HL-60 (cell line): ENCODE data around the gene TK2.

Source experiments
- CTCF ChIP-seq: IDR thresholded peaks from one replicate; pipeline ENCODE4 v1.5.1; 2011; ENCODE audit warnings: low read length, control low read depth, inconsistent platforms; ENCODE audit not compliant: insufficient read depth
- POLR2AphosphoS5 ChIP-seq: IDR thresholded peaks from 2 replicates; pipeline ENCODE4 v1.6.1; 2012; ENCODE audit warnings: low read depth
- TF ChIP-seq, protein P1 (sequence below): IDR thresholded peaks from 2 replicates; pipeline ENCODE4 v1.6.1; 2012; ENCODE audit warnings: low read depth; ENCODE audit not compliant: insufficient replicate concordance

DNA sequence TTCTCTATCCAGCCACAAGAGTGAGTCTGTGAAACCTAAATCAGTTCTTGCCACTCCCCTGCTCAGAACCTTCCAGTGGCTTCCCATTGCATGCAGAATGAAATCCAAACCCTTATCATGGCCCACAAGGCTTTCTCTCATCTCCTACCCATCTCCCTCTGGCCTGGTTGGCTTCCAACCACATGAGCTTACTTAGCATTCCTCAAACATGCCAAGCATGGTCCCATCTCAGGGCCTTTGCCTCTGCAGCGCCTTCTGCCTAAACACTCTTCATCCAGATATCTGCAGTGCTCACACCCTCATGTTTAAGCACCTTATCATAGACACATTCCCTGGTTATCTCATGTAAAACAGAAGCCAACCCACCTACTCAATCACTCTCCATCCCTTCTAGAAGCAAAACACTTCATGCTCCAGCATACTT lies 15.5 kb downstream of the TK2 start:
- TF ChIP-seq CTCF (no peak), POLR2AphosphoS5 (no peak)
- TF ChIP-seq, protein P1, sequence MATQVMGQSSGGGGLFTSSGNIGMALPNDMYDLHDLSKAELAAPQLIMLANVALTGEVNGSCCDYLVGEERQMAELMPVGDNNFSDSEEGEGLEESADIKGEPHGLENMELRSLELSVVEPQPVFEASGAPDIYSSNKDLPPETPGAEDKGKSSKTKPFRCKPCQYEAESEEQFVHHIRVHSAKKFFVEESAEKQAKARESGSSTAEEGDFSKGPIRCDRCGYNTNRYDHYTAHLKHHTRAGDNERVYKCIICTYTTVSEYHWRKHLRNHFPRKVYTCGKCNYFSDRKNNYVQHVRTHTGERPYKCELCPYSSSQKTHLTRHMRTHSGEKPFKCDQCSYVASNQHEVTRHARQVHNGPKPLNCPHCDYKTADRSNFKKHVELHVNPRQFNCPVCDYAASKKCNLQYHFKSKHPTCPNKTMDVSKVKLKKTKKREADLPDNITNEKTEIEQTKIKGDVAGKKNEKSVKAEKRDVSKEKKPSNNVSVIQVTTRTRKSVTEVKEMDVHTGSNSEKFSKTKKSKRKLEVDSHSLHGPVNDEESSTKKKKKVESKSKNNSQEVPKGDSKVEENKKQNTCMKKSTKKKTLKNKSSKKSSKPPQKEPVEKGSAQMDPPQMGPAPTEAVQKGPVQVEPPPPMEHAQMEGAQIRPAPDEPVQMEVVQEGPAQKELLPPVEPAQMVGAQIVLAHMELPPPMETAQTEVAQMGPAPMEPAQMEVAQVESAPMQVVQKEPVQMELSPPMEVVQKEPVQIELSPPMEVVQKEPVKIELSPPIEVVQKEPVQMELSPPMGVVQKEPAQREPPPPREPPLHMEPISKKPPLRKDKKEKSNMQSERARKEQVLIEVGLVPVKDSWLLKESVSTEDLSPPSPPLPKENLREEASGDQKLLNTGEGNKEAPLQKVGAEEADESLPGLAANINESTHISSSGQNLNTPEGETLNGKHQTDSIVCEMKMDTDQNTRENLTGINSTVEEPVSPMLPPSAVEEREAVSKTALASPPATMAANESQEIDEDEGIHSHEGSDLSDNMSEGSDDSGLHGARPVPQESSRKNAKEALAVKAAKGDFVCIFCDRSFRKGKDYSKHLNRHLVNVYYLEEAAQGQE, result no peak
